Activated T-helper 1 cell treated with anti-CD3 and anti-CD28 coated beads, Interleukin-12 subunit alpha, Interleukin-12 subunit beta, Interleukin-2, Interleukin-4 antibody, amounts not matched to agents 30 ng/mL and 10 ng/mL and 1 ng/mL, durations not matched to agents 14 hours and 24 hours and 36 hours (primary cell): ENCODE data around the gene SPOCK3. TPM values are rescaled to one million over a fixed set of nuclear protein-coding genes. Genes with fewer than 3 reads are reported as not detected.

Experiments
- DNase-seq: peaks from one replicate; pipeline ENCODE4 v3.0.0; 2021; ENCODE audit warnings: low spot score
- H3K27ac Mint-ChIP-seq: one replicate; pipeline ENCODE4 v1.8.0; 2021; ENCODE audit warnings: mild to moderate bottlenecking, mixed read lengths
- H3K27me3 Mint-ChIP-seq: one replicate; pipeline ENCODE4 v1.8.0; 2022; ENCODE audit warnings: mild to moderate bottlenecking, moderate library complexity, mixed read lengths; ENCODE audit not compliant: insufficient read depth
- H3K36me3 Mint-ChIP-seq: one replicate; pipeline ENCODE4 v1.8.0; 2021; ENCODE audit warnings: low read depth, mixed read lengths
- H3K4me1 Mint-ChIP-seq: one replicate; pipeline ENCODE4 v1.8.0; 2021; ENCODE audit warnings: low read depth, mixed read lengths
- H3K4me3 Mint-ChIP-seq: one replicate; pipeline ENCODE4 v1.8.0; 2021; ENCODE audit warnings: mild to moderate bottlenecking, moderate library complexity, mixed read lengths
- H3K9me3 Mint-ChIP-seq: one replicate; pipeline ENCODE4 v1.8.0; 2021; ENCODE audit warnings: mixed read lengths
- intact Hi-C: fragments of 100-400 bp; cut with micrococcal nuclease; formaldehyde crosslinking; loops from one replicate; pipeline ENCODE4 v1.15.1; 2024
- total RNA-seq: library from RNA; stranded (reverse); gene quantifications from 2 replicates; pipeline ENCODE4 v1.2.3, GENCODE V29; 2022

SPOCK3 gene
- total RNA-seq, 1 donor from 2014 or later, result not detected

DNA sequence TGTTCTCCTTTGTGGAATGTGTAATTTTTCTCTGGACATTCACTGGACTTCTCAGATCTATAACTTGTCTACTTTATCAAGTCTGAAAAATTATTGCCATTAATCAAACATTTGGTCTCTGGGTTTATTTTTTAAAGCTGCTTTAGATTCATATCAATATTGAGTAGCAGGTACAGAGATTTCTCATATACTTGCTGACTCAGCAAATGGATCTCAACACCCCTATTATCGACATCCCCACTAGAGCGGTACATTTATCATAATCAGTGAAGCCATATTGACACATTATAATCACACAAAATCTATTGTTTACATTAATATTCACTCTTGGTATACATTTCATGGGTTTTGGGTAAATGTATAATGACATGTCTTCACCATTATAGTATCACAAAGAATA is 268.7 kb downstream of the SPOCK3 start:
- no peak overlapping the region for H3K4me3 Mint-ChIP-seq
- H3K9me3 Mint-ChIP-seq, result peaks cover 16% of the 10 kb centered on the region
- no peak for DNase-seq
- H3K4me1 Mint-ChIP-seq, result no peaks in the 10 kb centered on the region
- intact Hi-C loops, result no loop called here
- no peak overlapping the region for H3K27ac Mint-ChIP-seq
- no peaks in the 10 kb centered on the region for H3K36me3 Mint-ChIP-seq
- no peaks in the 10 kb centered on the region for H3K27me3 Mint-ChIP-seq

- DNase-seq, result no peak
- H3K27ac Mint-ChIP-seq, result no peak overlapping the region
- no peaks in the 10 kb centered on the region for H3K27me3 Mint-ChIP-seq
- intact Hi-C loops, result no loop called here
- H3K4me1 Mint-ChIP-seq, result no peaks in the 10 kb centered on the region
- H3K4me3 Mint-ChIP-seq, result no peak overlapping the region
- no peaks in the 10 kb centered on the region for H3K36me3 Mint-ChIP-seq
- peaks cover 14% of the 10 kb centered on the region for H3K9me3 Mint-ChIP-seq
These were observed 276.8 kb downstream of the SPOCK3 start for GRCh38 chr4:166957451-166957850.

DNA sequence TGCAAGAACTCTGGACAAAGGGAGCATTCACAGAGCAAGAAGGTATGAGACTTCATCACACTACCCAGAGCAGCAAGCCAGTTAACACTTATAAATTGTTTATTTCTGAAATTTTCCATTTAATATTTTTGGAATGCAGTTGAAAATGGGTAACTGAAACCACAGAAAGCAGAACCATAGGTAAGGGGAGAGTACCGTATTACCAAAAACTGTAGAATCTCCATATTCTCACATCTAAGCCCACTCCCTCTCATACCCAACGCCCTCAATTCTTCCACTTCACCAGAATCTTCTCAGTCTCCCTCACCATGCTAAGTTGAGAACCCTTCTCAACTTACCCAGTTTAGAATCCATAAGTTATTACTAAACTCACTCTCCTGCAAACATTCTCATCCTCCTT is 277.8 kb downstream of the SPOCK3 start:
- Mint-ChIP-seq H3K36me3 (no peaks in the 10 kb centered on the region), H3K27me3 (no peaks in the 10 kb centered on the region), H3K27ac (no peak overlapping the region), H3K4me1 (no peaks in the 10 kb centered on the region), H3K9me3 (peaks cover 14% of the 10 kb centered on the region), H3K4me3 (no peak overlapping the region)
- DNase-seq, result no peak
- intact Hi-C loops, result no loop called here

GRCh38 chr4:166941629-166942028 is 292.7 kb downstream of the SPOCK3 start:
- Mint-ChIP-seq H3K4me1 (no peaks in the 10 kb centered on the region), H3K27ac (no peak overlapping the region), H3K4me3 (no peak overlapping the region), H3K27me3 (no peaks in the 10 kb centered on the region), H3K9me3 (no peaks in the 10 kb centered on the region), H3K36me3 (no peaks in the 10 kb centered on the region)
- DNase-seq, result no peak
- intact Hi-C loops, result no loop called here

GRCh38 chr4:166930464-166930863 is 303.8 kb downstream of the SPOCK3 start:
- DNase-seq, result no peak
- intact Hi-C loops, result no loop called here
- no peak overlapping the region for H3K27ac Mint-ChIP-seq
- H3K36me3 Mint-ChIP-seq, result no peaks in the 10 kb centered on the region
- H3K9me3 Mint-ChIP-seq, result no peaks in the 10 kb centered on the region
- no peak overlapping the region for H3K4me3 Mint-ChIP-seq
- no peaks in the 10 kb centered on the region for H3K27me3 Mint-ChIP-seq
- H3K4me1 Mint-ChIP-seq, result no peaks in the 10 kb centered on the region

DNA sequence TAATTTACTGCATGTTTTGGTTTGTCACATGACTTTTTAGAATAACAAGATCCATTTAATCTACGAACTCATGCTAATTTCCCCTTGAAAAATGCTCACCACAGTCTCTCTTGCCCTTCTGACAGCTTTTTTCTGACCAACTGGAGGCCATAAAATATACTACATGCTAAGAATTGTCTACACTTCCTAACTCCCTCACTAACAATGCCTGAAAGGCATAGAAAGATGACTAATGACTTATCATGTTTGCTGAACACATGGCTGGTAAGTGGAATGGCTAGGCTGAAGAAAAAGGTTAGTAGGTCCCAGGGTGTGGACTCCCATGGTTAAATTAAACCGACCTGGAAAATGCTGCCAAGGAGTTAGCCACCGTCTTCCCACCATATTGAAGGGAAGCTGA is 309.9 kb downstream of the SPOCK3 start:
- intact Hi-C loops, result no loop called here
- H3K4me3 Mint-ChIP-seq, result no peak overlapping the region
- no peaks in the 10 kb centered on the region for H3K27me3 Mint-ChIP-seq

DNA sequence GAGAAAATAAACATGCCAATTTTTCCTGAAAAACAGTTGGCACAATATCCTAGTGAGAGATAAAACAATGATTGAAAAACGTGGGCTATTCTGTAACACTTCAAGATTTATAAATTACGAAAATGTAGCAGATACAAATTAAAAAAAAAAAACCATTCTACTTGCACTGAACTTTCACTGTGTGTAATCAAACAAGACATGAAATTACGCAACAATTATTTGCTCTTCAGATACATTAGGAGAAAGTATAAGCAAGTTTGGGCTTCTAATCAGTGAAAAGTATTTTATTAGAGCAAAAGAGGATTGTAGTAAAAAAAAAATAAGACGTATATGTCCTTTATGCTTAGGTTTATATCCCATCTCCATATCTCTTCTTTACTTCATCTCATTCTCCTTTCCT is 320.4 kb downstream of the SPOCK3 start:
- no peak overlapping the region for H3K27ac Mint-ChIP-seq
- no peak overlapping the region for H3K4me3 Mint-ChIP-seq
- H3K36me3 Mint-ChIP-seq, result no peaks in the 10 kb centered on the region
- DNase-seq, result no peak
- intact Hi-C loops, result no loop called here
- H3K9me3 Mint-ChIP-seq, result no peaks in the 10 kb centered on the region
- no peaks in the 10 kb centered on the region for H3K27me3 Mint-ChIP-seq
- no peaks in the 10 kb centered on the region for H3K4me1 Mint-ChIP-seq

More for the DNA sequence above, 309.9 kb downstream of the SPOCK3 start:
- Mint-ChIP-seq H3K9me3 (peaks cover 4% of the 10 kb centered on the region), H3K27ac (no peak overlapping the region), H3K4me1 (no peaks in the 10 kb centered on the region), H3K36me3 (no peaks in the 10 kb centered on the region)
- DNase-seq, result no peak

DNA sequence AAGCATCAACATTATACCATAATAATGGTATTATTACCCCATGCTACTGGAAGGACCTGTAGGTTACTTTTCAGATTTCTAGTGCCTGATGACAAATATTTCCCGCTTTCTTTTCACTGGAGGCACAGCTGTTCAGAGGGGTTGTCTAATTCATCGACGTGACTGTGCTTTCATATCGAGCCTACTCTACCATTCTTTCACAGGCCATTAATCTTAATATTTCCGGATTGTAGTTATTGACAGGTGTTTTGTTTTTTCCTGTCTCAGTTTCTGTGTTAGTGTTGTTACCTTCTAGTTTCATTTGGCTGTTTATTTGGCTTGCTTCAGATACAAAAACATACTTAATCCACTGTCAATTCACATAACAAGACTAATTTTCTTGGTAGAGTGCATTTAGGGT is 330.9 kb downstream of the SPOCK3 start:
- no peak overlapping the region for H3K4me3 Mint-ChIP-seq
- no peaks in the 10 kb centered on the region for H3K4me1 Mint-ChIP-seq
- DNase-seq, result no peak
- H3K9me3 Mint-ChIP-seq, result peaks cover 2% of the 10 kb centered on the region
- H3K27me3 Mint-ChIP-seq, result no peaks in the 10 kb centered on the region
- H3K36me3 Mint-ChIP-seq, result no peaks in the 10 kb centered on the region
- no peak overlapping the region for H3K27ac Mint-ChIP-seq
- intact Hi-C loops, result no loop called here

- Mint-ChIP-seq H3K4me3 (no peak overlapping the region), H3K27me3 (no peaks in the 10 kb centered on the region), H3K9me3 (peaks cover 5% of the 10 kb centered on the region), H3K4me1 (no peaks in the 10 kb centered on the region), H3K36me3 (no peaks in the 10 kb centered on the region), H3K27ac (no peak overlapping the region)
- DNase-seq, result no peak
- intact Hi-C loops, result no loop called here
These were observed 331.4 kb downstream of the SPOCK3 start for GRCh38 chr4:166902941-166903340.

GRCh38 chr4:166896254-166896653 is 338.0 kb downstream of the SPOCK3 start:
- H3K27ac Mint-ChIP-seq, result no peak overlapping the region
- no peaks in the 10 kb centered on the region for H3K27me3 Mint-ChIP-seq
- H3K4me3 Mint-ChIP-seq, result no peak overlapping the region
- H3K36me3 Mint-ChIP-seq, result no peaks in the 10 kb centered on the region
- intact Hi-C loops, result no loop called here
- H3K4me1 Mint-ChIP-seq, result no peaks in the 10 kb centered on the region
- peaks cover 5% of the 10 kb centered on the region for H3K9me3 Mint-ChIP-seq
- DNase-seq, result no peak

- Mint-ChIP-seq H3K27me3 (no peaks in the 10 kb centered on the region), H3K4me3 (no peak overlapping the region), H3K36me3 (no peaks in the 10 kb centered on the region), H3K9me3 (peaks cover 5% of the 10 kb centered on the region), H3K4me1 (no peaks in the 10 kb centered on the region), H3K27ac (no peak overlapping the region)
- intact Hi-C loops, result no loop called here
- no peak for DNase-seq
These were observed 338.5 kb downstream of the SPOCK3 start for GRCh38 chr4:166895771-166896170.

GRCh38 chr4:166887457-166887856 is 346.8 kb downstream of the SPOCK3 start:
- intact Hi-C loops, result no loop called here

DNA sequence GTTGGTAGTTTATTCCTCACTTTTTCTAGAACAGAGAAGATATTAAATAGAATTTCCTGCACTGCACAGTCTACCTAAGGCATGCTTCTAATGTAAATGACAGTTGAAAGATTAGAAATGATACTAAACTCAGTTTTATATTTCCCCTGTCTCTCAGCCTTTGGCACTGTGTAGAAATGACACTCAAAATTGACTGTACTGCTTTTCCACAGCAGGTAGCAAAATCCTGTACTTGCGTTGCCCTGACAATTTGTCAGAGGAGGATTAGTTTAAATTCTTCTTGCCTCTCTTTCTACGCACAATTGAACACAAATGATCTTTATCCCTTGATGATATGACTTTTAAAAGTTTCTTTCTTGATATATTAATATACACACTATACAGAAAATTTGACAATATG is 347.6 kb downstream of the SPOCK3 start:
- intact Hi-C loops, result no loop called here
- no peak for DNase-seq
- H3K27ac Mint-ChIP-seq, result no peak overlapping the region
- H3K4me1 Mint-ChIP-seq, result no peaks in the 10 kb centered on the region
- no peaks in the 10 kb centered on the region for H3K27me3 Mint-ChIP-seq
- H3K4me3 Mint-ChIP-seq, result no peak overlapping the region
- no peaks in the 10 kb centered on the region for H3K36me3 Mint-ChIP-seq
- H3K9me3 Mint-ChIP-seq, result no peaks in the 10 kb centered on the region

More at GRCh38 chr4:166887457-166887856, 346.8 kb downstream of the SPOCK3 start:
- Mint-ChIP-seq H3K9me3 (no peaks in the 10 kb centered on the region), H3K27ac (no peak overlapping the region), H3K4me3 (no peak overlapping the region), H3K4me1 (no peaks in the 10 kb centered on the region), H3K36me3 (no peaks in the 10 kb centered on the region), H3K27me3 (no peaks in the 10 kb centered on the region)
- no peak for DNase-seq

- H3K27me3 Mint-ChIP-seq, result no peaks in the 10 kb centered on the region
- intact Hi-C loops, result no loop called here
- no peak overlapping the region for H3K4me3 Mint-ChIP-seq
- H3K4me1 Mint-ChIP-seq, result no peaks in the 10 kb centered on the region
- no peak overlapping the region for H3K27ac Mint-ChIP-seq
- H3K9me3 Mint-ChIP-seq, result no peaks in the 10 kb centered on the region
- no peak for DNase-seq
- H3K36me3 Mint-ChIP-seq, result no peaks in the 10 kb centered on the region
These were observed 352.1 kb downstream of the SPOCK3 start for GRCh38 chr4:166882221-166882620.
